Measurements from ENCODE around the gene ANKRD34A. TPM values are rescaled to one million over a fixed set of nuclear protein-coding genes. Genes with fewer than 3 reads are reported as not detected.
"Not testable (repeated sequence)": the region's sequence is repeated elsewhere in the genome, so short reads cannot be mapped to it uniquely, and the experiment has no call there.

The ANKRD34A gene
- total RNA-seq, 2 donors from 2014 or later = 1.5 to 3.4 TPM

DNA sequence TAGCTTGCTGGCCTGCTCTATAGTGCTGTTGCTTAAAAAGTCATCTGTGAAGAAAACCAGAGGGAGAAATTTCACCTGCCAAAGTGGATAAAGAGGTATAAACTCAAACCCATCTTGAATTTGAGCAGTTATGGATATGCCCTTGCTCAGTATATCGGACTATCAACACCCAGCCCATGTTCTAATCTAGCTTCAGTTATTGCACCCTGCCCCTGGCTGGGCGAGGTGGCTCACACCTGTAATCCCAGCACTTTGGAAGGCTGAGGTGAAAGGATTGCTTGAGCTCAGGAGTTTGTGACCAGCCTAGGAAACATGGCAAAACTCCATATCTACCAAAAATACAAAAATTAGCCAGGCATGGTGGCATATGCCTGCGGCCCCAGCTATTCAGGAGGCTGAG, 19.8 kb downstream of the ANKRD34A start:
- Histone ChIP-seq H3K4me3 (no peak overlapping the region), H3K9me3 (no peaks in the 10 kb centered on the region), H3K27me3 (no peaks in the 10 kb centered on the region), H3K4me1 (peaks cover 0 to 2% of the 10 kb centered on the region in 2 donors), H3K36me3 (peaks cover 59% of the 10 kb centered on the region), H3K27ac (no peak overlapping the region)
- TF ChIP-seq, protein P1, sequence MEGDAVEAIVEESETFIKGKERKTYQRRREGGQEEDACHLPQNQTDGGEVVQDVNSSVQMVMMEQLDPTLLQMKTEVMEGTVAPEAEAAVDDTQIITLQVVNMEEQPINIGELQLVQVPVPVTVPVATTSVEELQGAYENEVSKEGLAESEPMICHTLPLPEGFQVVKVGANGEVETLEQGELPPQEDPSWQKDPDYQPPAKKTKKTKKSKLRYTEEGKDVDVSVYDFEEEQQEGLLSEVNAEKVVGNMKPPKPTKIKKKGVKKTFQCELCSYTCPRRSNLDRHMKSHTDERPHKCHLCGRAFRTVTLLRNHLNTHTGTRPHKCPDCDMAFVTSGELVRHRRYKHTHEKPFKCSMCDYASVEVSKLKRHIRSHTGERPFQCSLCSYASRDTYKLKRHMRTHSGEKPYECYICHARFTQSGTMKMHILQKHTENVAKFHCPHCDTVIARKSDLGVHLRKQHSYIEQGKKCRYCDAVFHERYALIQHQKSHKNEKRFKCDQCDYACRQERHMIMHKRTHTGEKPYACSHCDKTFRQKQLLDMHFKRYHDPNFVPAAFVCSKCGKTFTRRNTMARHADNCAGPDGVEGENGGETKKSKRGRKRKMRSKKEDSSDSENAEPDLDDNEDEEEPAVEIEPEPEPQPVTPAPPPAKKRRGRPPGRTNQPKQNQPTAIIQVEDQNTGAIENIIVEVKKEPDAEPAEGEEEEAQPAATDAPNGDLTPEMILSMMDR (IDR thresholded peaks at IDR 0.05) = no peak
- DNase-seq (ENCODE audit: low spot score) = no peak

DNA sequence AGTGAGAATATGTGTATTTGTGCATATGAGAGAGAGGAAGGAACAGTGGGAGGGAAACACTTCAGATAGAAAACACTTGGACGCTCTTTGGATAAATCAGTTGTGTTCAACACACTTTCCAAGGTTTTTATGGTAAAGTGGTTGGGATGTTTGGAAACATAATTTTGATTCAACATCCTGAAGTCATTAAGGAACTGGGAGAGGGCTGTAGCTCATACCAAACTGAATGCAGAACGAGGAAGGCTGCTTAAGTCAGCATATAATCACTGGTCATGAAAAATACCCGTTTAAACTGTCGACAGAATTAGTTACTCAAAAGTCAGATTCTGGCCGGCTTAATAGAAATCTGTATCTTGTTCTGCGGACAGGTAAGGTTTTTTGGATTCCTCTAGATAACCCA, 21.5 kb downstream of the ANKRD34A start:
- Histone ChIP-seq H3K27ac (no peak overlapping the region), H3K27me3 (no peaks in the 10 kb centered on the region), H3K4me3 (no peak overlapping the region), H3K4me1 (no peaks in the 10 kb centered on the region), H3K36me3 (peaks cover 59% of the 10 kb centered on the region), H3K9me3 (no peaks in the 10 kb centered on the region)
- TF ChIP-seq, protein P1 (IDR thresholded peaks at IDR 0.05) = no peak
- DNase-seq (ENCODE audit: low spot score) = no peak

DNA sequence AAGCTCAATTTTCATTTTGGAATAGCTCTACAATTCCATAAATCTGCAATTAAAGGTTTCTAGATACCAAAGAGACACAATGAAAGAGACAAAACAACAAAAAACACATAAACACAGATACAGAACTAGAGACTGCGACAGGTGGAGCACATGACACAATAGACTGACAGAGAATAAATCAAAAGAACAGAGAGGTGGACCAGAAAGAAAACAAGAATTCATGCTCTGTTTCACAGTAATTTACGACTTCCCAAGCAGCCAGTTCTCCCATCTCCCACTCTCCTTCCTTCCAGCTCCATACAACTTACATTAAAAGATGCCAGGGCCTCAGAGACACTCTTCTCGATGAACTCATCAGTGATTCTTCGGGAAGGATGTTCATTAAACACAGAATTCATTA, 22.0 kb downstream of the ANKRD34A start:
- H3K27ac ChIP-seq = no peak overlapping the region
- TF ChIP-seq, protein P1 (IDR thresholded peaks at IDR 0.05) = no peak
- no peaks in the 10 kb centered on the region for H3K27me3 ChIP-seq
- H3K4me1 ChIP-seq = no peaks in the 10 kb centered on the region
- no peaks in the 10 kb centered on the region for H3K9me3 ChIP-seq
- no peak overlapping the region for H3K4me3 ChIP-seq
- H3K36me3 ChIP-seq = peaks cover 60% of the 10 kb centered on the region
- DNase-seq (ENCODE audit: low spot score) = no peak

DNA sequence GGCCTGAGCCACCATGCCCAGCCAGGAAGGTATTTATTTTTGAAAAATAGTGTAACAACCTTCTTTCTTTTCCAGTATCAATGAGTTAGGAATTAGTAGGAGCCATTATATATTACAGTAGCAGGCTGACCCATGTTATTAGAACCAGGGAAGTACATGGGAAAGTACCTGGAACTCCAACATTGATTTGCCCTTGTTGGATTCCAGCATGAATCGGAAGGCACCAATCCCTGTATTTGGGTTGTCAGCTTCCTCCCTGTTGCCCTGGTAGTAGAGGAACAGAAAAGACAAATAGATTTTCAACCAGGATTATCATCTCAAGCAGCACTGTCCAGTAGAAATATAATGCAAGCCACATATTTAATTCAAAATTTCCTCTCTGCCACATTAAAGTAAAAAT, 26.9 kb downstream of the ANKRD34A start:
- no peak for DNase-seq (ENCODE audit: low spot score)
- TF ChIP-seq, protein P1 (IDR thresholded peaks at IDR 0.05) = no peak
- Histone ChIP-seq H3K27ac (no peak overlapping the region), H3K27me3 (no peaks in the 10 kb centered on the region), H3K36me3 (peaks cover 56% of the 10 kb centered on the region), H3K4me3 (no peak overlapping the region), H3K9me3 (no peaks in the 10 kb centered on the region), H3K4me1 (no peaks in the 10 kb centered on the region)

DNA sequence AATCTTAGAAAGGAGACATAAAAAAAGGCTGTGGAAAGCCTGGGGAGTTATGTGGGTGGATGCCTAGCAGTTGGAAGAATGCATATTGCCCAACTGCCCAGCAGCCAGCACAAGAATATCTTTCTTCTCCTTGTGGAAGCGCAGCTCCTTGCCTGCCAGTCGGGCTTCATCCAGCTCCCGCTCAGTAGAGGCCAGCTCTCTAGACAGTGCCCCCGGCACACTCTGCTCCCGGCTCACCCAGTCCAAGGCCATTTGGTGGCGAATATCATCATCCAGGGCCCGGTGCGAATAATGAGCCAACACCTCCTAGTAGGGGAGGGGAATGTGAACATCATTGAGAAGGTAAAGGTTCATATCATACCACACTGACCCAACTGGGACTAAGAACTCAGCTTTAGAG, 28.1 kb downstream of the ANKRD34A start:
- peaks cover 54% of the 10 kb centered on the region for H3K36me3 ChIP-seq
- no peaks in the 10 kb centered on the region for H3K27me3 ChIP-seq
- no peak for DNase-seq (ENCODE audit: low spot score)
- H3K27ac ChIP-seq = no peak overlapping the region
- no peak overlapping the region for H3K4me3 ChIP-seq
- no peaks in the 10 kb centered on the region for H3K4me1 ChIP-seq
- TF ChIP-seq, protein P1 (IDR thresholded peaks at IDR 0.05) = no peak
- H3K9me3 ChIP-seq = no peaks in the 10 kb centered on the region

DNA sequence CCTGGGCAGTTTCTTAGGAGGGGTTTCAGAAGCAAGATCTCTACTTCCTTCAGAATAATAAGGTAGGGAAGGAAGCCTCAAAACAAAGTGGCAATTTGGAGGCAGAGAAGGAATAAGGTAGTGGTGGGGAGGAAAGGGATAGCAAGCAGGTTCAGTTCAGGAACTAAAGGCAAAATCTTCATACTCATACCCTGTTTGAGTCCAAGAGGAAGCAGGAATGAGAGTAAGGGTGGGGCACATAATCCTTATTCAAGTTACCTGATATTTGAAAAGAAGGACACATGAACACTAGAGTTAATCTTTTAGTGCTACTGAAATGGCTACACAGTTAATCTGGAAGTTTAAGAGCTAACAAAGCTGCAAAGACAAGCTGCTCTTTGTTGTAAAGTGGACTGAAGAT, 28.7 kb downstream of the ANKRD34A start:
- no peaks in the 10 kb centered on the region for H3K27me3 ChIP-seq
- no peak overlapping the region for H3K27ac ChIP-seq
- peaks cover 48% of the 10 kb centered on the region for H3K36me3 ChIP-seq
- DNase-seq (ENCODE audit: low spot score) = no peak
- TF ChIP-seq, protein P1 (IDR thresholded peaks at IDR 0.05) = no peak
- H3K4me3 ChIP-seq = no peak overlapping the region
- H3K4me1 ChIP-seq = no peaks in the 10 kb centered on the region
- H3K9me3 ChIP-seq = no peaks in the 10 kb centered on the region

DNA sequence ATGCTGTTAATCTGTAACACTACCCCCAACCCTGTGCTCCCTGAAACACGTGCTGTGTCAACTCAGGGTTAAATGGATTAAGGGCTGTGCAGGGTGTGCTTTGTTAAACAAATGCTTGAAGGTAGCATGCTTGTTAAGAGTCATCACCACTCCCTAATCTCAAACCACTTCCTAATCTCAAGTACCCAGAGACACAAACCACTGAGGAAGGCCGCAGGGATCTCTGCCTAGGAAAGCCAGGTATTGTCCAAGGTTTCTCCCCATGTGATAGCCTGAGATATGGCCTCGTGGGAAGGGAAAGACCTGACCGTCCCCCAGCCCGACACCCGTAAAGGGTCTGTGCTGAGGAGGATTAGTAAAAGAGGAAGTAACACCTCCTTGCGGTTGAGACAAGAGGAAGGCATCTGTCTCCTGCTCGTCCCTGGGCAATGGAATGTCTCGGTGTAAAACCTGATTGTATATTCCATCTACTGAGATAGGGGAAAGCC, 31.8 kb downstream of the ANKRD34A start:
- not testable (repeated sequence) for H3K27me3 ChIP-seq; H3K4me3 ChIP-seq; H3K9me3 ChIP-seq; DNase-seq (ENCODE audit: low spot score); H3K27ac ChIP-seq; H3K4me1 ChIP-seq
- peaks cover 45% of the 10 kb centered on the region for H3K36me3 ChIP-seq

Measured in right atrium auricular region (tissue), 2 donors.